Memory B cell (primary cell): ENCODE results near the gene R3HDM1.
"Not testable (repeated sequence)": the region's sequence is repeated elsewhere in the genome, so short reads cannot be mapped to it uniquely, and the experiment has no call there.

ENCODE experiments used
- ATAC-seq: fragments of 150-1000 bp; cut with Tn5 transposase; 2 replicates; pipeline ENCODE4 v1.10.0; 2021; ENCODE audit warnings: low read depth, mild to moderate bottlenecking, moderate library complexity
- DNase-seq, 2 donors: peaks; one replicate each; pipeline ENCODE4 v3.0.0; 2022; ENCODE audit warnings: low spot score in 2 of 2
- H3K27ac Mint-ChIP-seq: one replicate; pipeline ENCODE4 v1.8.0; 2022; ENCODE audit warnings: mild to moderate bottlenecking, moderate library complexity, mixed read lengths
- H3K27me3 Mint-ChIP-seq: one replicate; pipeline ENCODE4 v1.8.0; 2022; ENCODE audit warnings: mixed read lengths
- H3K36me3 Mint-ChIP-seq: one replicate; pipeline ENCODE4 v1.8.0; 2022; ENCODE audit warnings: mild to moderate bottlenecking, mixed read lengths
- H3K4me1 Mint-ChIP-seq: one replicate; pipeline ENCODE4 v1.8.0; 2022; ENCODE audit warnings: mixed read lengths
- H3K4me3 Mint-ChIP-seq: one replicate; pipeline ENCODE4 v1.8.0; 2022; ENCODE audit warnings: mild to moderate bottlenecking, moderate library complexity, mixed read lengths
- H3K9me3 Mint-ChIP-seq: one replicate; pipeline ENCODE4 v1.8.0; 2022; ENCODE audit warnings: mixed read lengths

The R3HDM1 gene

GRCh38 chr2:135676031-135676430 lies 144.7 kb downstream of the R3HDM1 start:
- H3K4me1 Mint-ChIP-seq, result no peaks in the 10 kb centered on the region
- H3K27me3 Mint-ChIP-seq, result no peaks in the 10 kb centered on the region
- no peaks in the 10 kb centered on the region for H3K9me3 Mint-ChIP-seq
- peaks cover 26% of the 10 kb centered on the region for H3K36me3 Mint-ChIP-seq
- DNase-seq (no peak), ATAC-seq (no peak)
- H3K27ac Mint-ChIP-seq, result no peak overlapping the region
- no peak overlapping the region for H3K4me3 Mint-ChIP-seq

- DNase-seq, result no peak
- Mint-ChIP-seq H3K4me1 (no peaks in the 10 kb centered on the region), H3K9me3 (no peaks in the 10 kb centered on the region), H3K27ac (no peak overlapping the region), H3K4me3 (no peak overlapping the region), H3K27me3 (no peaks in the 10 kb centered on the region), H3K36me3 (peaks cover 22% of the 10 kb centered on the region)
- no peak for ATAC-seq
Observed at GRCh38 chr2:135679125-135679524, 147.8 kb downstream of the R3HDM1 start.

- Mint-ChIP-seq H3K27me3 (no peaks in the 10 kb centered on the region), H3K4me3 (no peak overlapping the region), H3K4me1 (no peaks in the 10 kb centered on the region), H3K9me3 (no peaks in the 10 kb centered on the region), H3K36me3 (peaks cover 15% of the 10 kb centered on the region), H3K27ac (no peak overlapping the region)
- ATAC-seq (no peak), DNase-seq (no peak)
Observed at GRCh38 chr2:135685361-135685760, 154.1 kb downstream of the R3HDM1 start.

- H3K27me3 Mint-ChIP-seq, result no peaks in the 10 kb centered on the region
- no peak overlapping the region for H3K4me3 Mint-ChIP-seq
- no peak overlapping the region for H3K27ac Mint-ChIP-seq
- ATAC-seq, result no peak
- no peaks in the 10 kb centered on the region for H3K4me1 Mint-ChIP-seq
- H3K36me3 Mint-ChIP-seq, result peaks cover 8% of the 10 kb centered on the region
- DNase-seq, result no peak
- H3K9me3 Mint-ChIP-seq, result no peaks in the 10 kb centered on the region
Observed at GRCh38 chr2:135688978-135689377, 157.7 kb downstream of the R3HDM1 start.

- Mint-ChIP-seq H3K27ac (no peak overlapping the region), H3K4me3 (no peak overlapping the region), H3K9me3 (no peaks in the 10 kb centered on the region), H3K36me3 (peaks cover 9% of the 10 kb centered on the region), H3K27me3 (no peaks in the 10 kb centered on the region), H3K4me1 (no peaks in the 10 kb centered on the region)
- DNase-seq, result no peak
- ATAC-seq, result no peak
Observed at GRCh38 chr2:135689679-135690078, 158.4 kb downstream of the R3HDM1 start.

GRCh38 chr2:135694711-135695110 lies 163.4 kb downstream of the R3HDM1 start:
- DNase-seq, result no peak
- Mint-ChIP-seq H3K27ac (no peak overlapping the region), H3K4me3 (no peak overlapping the region), H3K4me1 (no peaks in the 10 kb centered on the region), H3K27me3 (no peaks in the 10 kb centered on the region), H3K9me3 (no peaks in the 10 kb centered on the region), H3K36me3 (peaks cover 18% of the 10 kb centered on the region)
- ATAC-seq, result no peak

GRCh38 chr2:135698838-135699237 lies 167.6 kb downstream of the R3HDM1 start:
- no peak for ATAC-seq
- H3K27ac Mint-ChIP-seq, result no peak overlapping the region
- H3K36me3 Mint-ChIP-seq, result peaks cover 18% of the 10 kb centered on the region
- DNase-seq, result no peak
- H3K4me3 Mint-ChIP-seq, result no peak overlapping the region
- no peaks in the 10 kb centered on the region for H3K9me3 Mint-ChIP-seq
- H3K27me3 Mint-ChIP-seq, result no peaks in the 10 kb centered on the region
- H3K4me1 Mint-ChIP-seq, result no peaks in the 10 kb centered on the region

- Mint-ChIP-seq H3K9me3 (no peaks in the 10 kb centered on the region), H3K4me3 (no peak overlapping the region), H3K4me1 (no peaks in the 10 kb centered on the region), H3K36me3 (peaks cover 2% of the 10 kb centered on the region), H3K27ac (no peak overlapping the region), H3K27me3 (no peaks in the 10 kb centered on the region)
- DNase-seq (no peak), ATAC-seq (no peak)
Observed at GRCh38 chr2:135701442-135701841, 170.2 kb downstream of the R3HDM1 start.

GRCh38 chr2:135703300-135703699 lies 172.0 kb downstream of the R3HDM1 start:
- Mint-ChIP-seq H3K4me3 (no peak overlapping the region), H3K27ac (no peak overlapping the region), H3K4me1 (no peaks in the 10 kb centered on the region), H3K9me3 (no peaks in the 10 kb centered on the region), H3K36me3 (peaks cover 2% of the 10 kb centered on the region), H3K27me3 (no peaks in the 10 kb centered on the region)
- DNase-seq, result no peak
- ATAC-seq, result no peak

- H3K4me3 Mint-ChIP-seq, H3K4me1 Mint-ChIP-seq, H3K9me3 Mint-ChIP-seq, H3K27ac Mint-ChIP-seq, ATAC-seq, H3K27me3 Mint-ChIP-seq, H3K36me3 Mint-ChIP-seq, DNase-seq: not testable (repeated sequence)
Observed at GRCh38 chr2:135704075-135704474, 172.8 kb downstream of the R3HDM1 start.

GRCh38 chr2:135708159-135708558 lies 176.9 kb downstream of the R3HDM1 start:
- no peaks in the 10 kb centered on the region for H3K27me3 Mint-ChIP-seq
- H3K4me3 Mint-ChIP-seq, result no peak overlapping the region
- peaks cover 2% of the 10 kb centered on the region for H3K4me1 Mint-ChIP-seq
- DNase-seq (no peak), ATAC-seq (no peak)
- no peaks in the 10 kb centered on the region for H3K9me3 Mint-ChIP-seq
- peaks cover 4% of the 10 kb centered on the region for H3K36me3 Mint-ChIP-seq
- H3K27ac Mint-ChIP-seq, result no peak overlapping the region

GRCh38 chr2:135709992-135710391 lies 178.7 kb downstream of the R3HDM1 start:
- no peak overlapping the region for H3K4me3 Mint-ChIP-seq
- H3K36me3 Mint-ChIP-seq, result peaks cover 9% of the 10 kb centered on the region
- H3K9me3 Mint-ChIP-seq, result no peaks in the 10 kb centered on the region
- no peaks in the 10 kb centered on the region for H3K27me3 Mint-ChIP-seq
- ATAC-seq (peak; percentile 60), DNase-seq (peak; percentile 63 to 72)
- peaks cover 2% of the 10 kb centered on the region for H3K4me1 Mint-ChIP-seq
- H3K27ac Mint-ChIP-seq, result no peak overlapping the region

- ATAC-seq, H3K27ac Mint-ChIP-seq, H3K27me3 Mint-ChIP-seq: not testable (repeated sequence)
Observed at GRCh38 chr2:135715086-135715485, 183.8 kb downstream of the R3HDM1 start.

GRCh38 chr2:135728064-135728743 lies 196.9 kb downstream of the R3HDM1 start:
- H3K9me3 Mint-ChIP-seq, result no peaks in the 10 kb centered on the region
- peaks cover 14% of the 10 kb centered on the region for H3K36me3 Mint-ChIP-seq
- no peak overlapping the region for H3K27ac Mint-ChIP-seq

More at GRCh38 chr2:135715086-135715485, 183.8 kb downstream of the R3HDM1 start:
- DNase-seq, H3K4me1 Mint-ChIP-seq, H3K4me3 Mint-ChIP-seq, H3K9me3 Mint-ChIP-seq: not testable (repeated sequence)
- H3K36me3 Mint-ChIP-seq, result peaks cover 11% of the 10 kb centered on the region

GRCh38 chr2:135732561-135732960 lies 201.3 kb downstream of the R3HDM1 start:
- no peaks in the 10 kb centered on the region for H3K4me1 Mint-ChIP-seq
- no peak overlapping the region for H3K27ac Mint-ChIP-seq
- no peaks in the 10 kb centered on the region for H3K27me3 Mint-ChIP-seq

More at GRCh38 chr2:135728064-135728743, 196.9 kb downstream of the R3HDM1 start:
- ATAC-seq (no peak), DNase-seq (no peak)
- Mint-ChIP-seq H3K4me1 (no peaks in the 10 kb centered on the region), H3K27me3 (no peaks in the 10 kb centered on the region), H3K4me3 (no peak overlapping the region)

More at GRCh38 chr2:135732561-135732960, 201.3 kb downstream of the R3HDM1 start:
- DNase-seq (no peak), ATAC-seq (no peak)
- Mint-ChIP-seq H3K36me3 (no peaks in the 10 kb centered on the region), H3K9me3 (no peaks in the 10 kb centered on the region), H3K4me3 (no peak overlapping the region)
